ENCODE data around the gene EFL1. TPM values are rescaled to one million over a fixed set of nuclear protein-coding genes. Genes with fewer than 3 reads are reported as not detected.

The EFL1 gene
- total and polyA plus RNA-seq, 2 of the 4 experiments (the other 2 are of a cell fraction): 10.1 to 24.6 TPM

- H4K8ac ChIP-seq (ENCODE audit: low read depth in 2 of 2, low read length in 2 of 2): 0 out of 4 replicates have a peak overlapping the region, but pooled peaks of 1 of the 2 experiments have one; percentile 48
- H3K23ac ChIP-seq (ENCODE audit: low read depth, low read length): no peak overlapping the region
- no peaks in the 10 kb centered on the region for H3K9me3 ChIP-seq (ENCODE audit: control insufficient read depth, insufficient read depth, low read length)
- H3K27ac ChIP-seq (ENCODE audit: insufficient read depth, low read length): no peak overlapping the region
- no peak overlapping the region for H2BK15ac ChIP-seq (ENCODE audit: low read depth, low read length)
- H3K4me3 ChIP-seq (ENCODE audit: insufficient read depth, low read depth, low read length): no peak overlapping the region
- H4K91ac ChIP-seq (ENCODE audit: insufficient read depth, low read depth, low read length): no peak overlapping the region; the same call in 1 of the 2 replicates
- no peak overlapping the region for H4K5ac ChIP-seq (ENCODE audit: low read depth, low read length)
- H3K27me3 ChIP-seq (ENCODE audit: control insufficient read depth, insufficient read depth, low read length): no peaks in the 10 kb centered on the region
- WGBS, 2 experiments (ENCODE audit: extremely low coverage in 2 of 2, insufficient read length in 1 of 2): 0% methylated on average over 2 of the region's 8 CpGs; no CpG with 5 or more reads in 1 of the 2 experiments
- TF ChIP-seq CHD1 (IDR thresholded peaks at IDR 0.05; ENCODE audit: low read depth, low read length): no peak
- no peak for TF ChIP-seq MAFK (IDR thresholded peaks at IDR 0.05; ENCODE audit: low read depth, low read length)
- TF ChIP-seq MXI1 (IDR thresholded peaks at IDR 0.05; ENCODE audit: borderline replicate concordance, low read depth, low read length): 0 out of 2 replicates have a peak, but pooled peaks have one; percentile 53
- peak; percentile 82 for TF ChIP-seq CTCF (conservative IDR thresholded peaks at IDR 0.05; ENCODE audit: low read depth, low read length)
- no peak for TF ChIP-seq NFE2L2 (IDR thresholded peaks at IDR 0.05; ENCODE audit: low read depth, low read length)
- no peak for TF ChIP-seq MAZ (IDR thresholded peaks at IDR 0.05; ENCODE audit: borderline replicate concordance, low read depth, low read length)
- peak; percentile 91 for TF ChIP-seq SMC3 (IDR thresholded peaks at IDR 0.05; ENCODE audit: low read depth, low read length)
- no peak for TF ChIP-seq USF2 (IDR thresholded peaks at IDR 0.05; ENCODE audit: low read depth, low read length)
- peak; percentile 91 for TF ChIP-seq RAD21 (IDR thresholded peaks at IDR 0.05; ENCODE audit: low read length)
- no peaks in the 10 kb centered on the region for H3K9me1 ChIP-seq (ENCODE audit: insufficient read depth, low read length)
- peak overlapping the region; percentile 24 for H2BK120ac ChIP-seq (ENCODE audit: low read depth, low read length)
- no peak overlapping the region; the same call in 1 of the 2 replicates for H3K4ac ChIP-seq (ENCODE audit: low read depth, low read length)
- ChIA-PET POLR2A (ENCODE audit: unreplicated experiment) (no interaction called here), CTCF (interaction anchor here (0.9 to 1.1 kb wide), 4 partner anchors 17 to 86 kb away, joined by 3 read pairs; no protein-coding TSS in a partner anchor)
- H2AK5ac ChIP-seq (ENCODE audit: low read depth, low read length): no peak overlapping the region
- H3K4me2 ChIP-seq (ENCODE audit: low read depth, low read length): no peak overlapping the region
- no peak overlapping the region for H3K14ac ChIP-seq (replicated peaks; ENCODE audit: low read depth, low read length)
- no peaks in the 10 kb centered on the region for H4K20me1 ChIP-seq (ENCODE audit: insufficient read depth, low read length)
- intact Hi-C loops (cut with micrococcal nuclease) (loop anchor here (1.0 to 5.0 kb wide), 7 partner anchors 90 to 787 kb away; no protein-coding TSS in a partner anchor), dilution Hi-C loops (cut with HindIII; ENCODE audit: low sequenced_read_pairs, unreplicated experiment) (no loop called here), in situ Hi-C loops (cut with MboI; ENCODE audit: low sequenced_read_pairs) (loop anchor here (5.0 to 10.0 kb wide), 3 partner anchors 86 to 783 kb away; no protein-coding TSS in a partner anchor)
- H2BK5ac ChIP-seq (ENCODE audit: low read depth, low read length, poor library complexity, severe bottlenecking): no peak overlapping the region
- no peaks in the 10 kb centered on the region; a peak in 1 of 4 replicates for H3K79me1 ChIP-seq (ENCODE audit: low read depth in 1 of 2, low read length in 2 of 2)
- no peak overlapping the region for H3K18ac ChIP-seq (ENCODE audit: low read depth, low read length)
- no peak overlapping the region for H3K9ac ChIP-seq (ENCODE audit: low read depth, low read length)
- H2AFZ ChIP-seq (replicated peaks; ENCODE audit: low read length, poor library complexity): peak overlapping the region; percentile 45
- BruUV-seq (replicated peaks): no TSS peak
- ATAC-seq (ENCODE audit: low read depth): peak; percentile 99
- no peak overlapping the region for H3K56ac ChIP-seq (ENCODE audit: extremely low read depth, insufficient read depth, low read length)
- DNase-seq: peak; percentile 79
- no peaks in the 10 kb centered on the region for H3K4me1 ChIP-seq (ENCODE audit: control insufficient read depth, insufficient read depth, low read length)
- no peaks in the 10 kb centered on the region for H3K36me3 ChIP-seq (ENCODE audit: control insufficient read depth, insufficient read depth, low read length)
- H2BK20ac ChIP-seq (ENCODE audit: low read depth, low read length): no peak overlapping the region
- no peak overlapping the region for H2AK9ac ChIP-seq (replicated peaks; ENCODE audit: low read depth, low read length, poor library complexity)
These were observed 64.6 kb downstream of the EFL1 start for GRCh38 chr15:82197733-82198594.
